GM12891 (cell line): ENCODE measurements around the gene ADPGK.

Source experiments
- POLR2A ChIP-seq: IDR thresholded peaks from 2 replicates; pipeline ENCODE4 v1.6.1; 2011; ENCODE audit warnings: low read depth, low read length, control low read depth
- POLR2AphosphoS5 ChIP-seq: IDR thresholded peaks from 2 replicates; pipeline ENCODE4 v1.6.1; 2011; ENCODE audit warnings: low read depth, low read length, control low read depth
- POU2F2 ChIP-seq: IDR thresholded peaks from 2 replicates; pipeline ENCODE4 v1.6.1; 2011; ENCODE audit warnings: low read depth, mild to moderate bottlenecking, control low read depth, low read length, moderate library complexity
- SPI1 ChIP-seq: IDR thresholded peaks from 2 replicates; pipeline ENCODE4 v1.6.1; 2011; ENCODE audit warnings: low read depth, low read length, control low read depth
- TAF1 ChIP-seq: IDR thresholded peaks from 2 replicates; pipeline ENCODE4 v1.6.1; 2011; ENCODE audit warnings: low read depth, low read length, control low read depth

GRCh38 chr15:72735111-72735510 is 48.4 kb downstream of the ADPGK start:
- no peak for TF ChIP-seq POLR2A
- TF ChIP-seq TAF1 = no peak
- TF ChIP-seq SPI1 = no peak
- no peak for TF ChIP-seq POLR2AphosphoS5
- TF ChIP-seq POU2F2 = no peak
